Measurements from ENCODE around the gene TTC28. TPM values are rescaled to one million over a fixed set of nuclear protein-coding genes. Genes with fewer than 3 reads are reported as not detected.

TTC28 gene
- total and polyA plus RNA-seq, 12 donors: 2.1 to 27.7 (median 20.4) TPM

DNA sequence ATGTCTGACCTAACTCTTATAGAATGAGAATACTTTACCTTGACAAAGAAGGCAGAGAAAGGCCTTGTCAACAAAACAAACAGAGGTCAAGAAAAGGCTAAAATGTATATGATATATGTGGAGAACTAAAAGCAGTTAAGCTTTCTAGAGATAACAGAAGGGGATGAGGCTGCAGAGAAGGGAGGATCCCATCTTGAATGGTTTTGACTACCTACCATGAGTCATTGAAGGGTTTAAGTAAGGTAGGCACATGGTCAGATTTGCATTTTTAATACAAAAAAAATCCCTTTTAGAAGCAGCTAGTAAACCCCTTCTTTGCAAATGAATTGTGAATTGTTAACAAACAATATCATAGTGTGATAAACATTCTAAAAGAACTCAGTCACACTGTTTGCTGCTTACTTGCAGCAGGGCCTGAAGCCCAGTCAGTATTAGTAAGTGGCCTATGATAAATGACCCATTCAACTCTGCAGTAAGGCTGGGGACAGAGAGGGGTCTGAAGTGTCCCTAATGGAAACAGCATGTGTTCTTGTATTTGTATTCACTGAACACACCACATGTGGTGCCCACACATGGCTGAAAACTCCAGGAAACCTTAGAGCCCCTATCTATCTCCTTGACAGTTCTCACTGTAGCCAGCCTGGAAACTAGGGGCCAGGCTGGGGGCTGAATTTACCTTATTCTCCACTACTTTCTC lies 431.8 kb downstream of the TTC28 start:
- Histone ChIP-seq H3K27me3 (no peaks in the 10 kb centered on the region), H3K9me3 (no peaks in the 10 kb centered on the region), H3K4me1 (peaks cover 0 to 70% (median 52%) of the 10 kb centered on the region in 9 donors), H3K36me3 (no peaks in the 10 kb centered on the region), H3K27ac (peak overlapping the region in 2 of 10 donors; percentile 32 to 54), H3K4me3 (no peak overlapping the region)
- no peak for DNase-seq
- intact Hi-C loops (cut with DNase I): no loop called here
- peak in 1 of 8 donors; percentile 43 for ATAC-seq
- TF ChIP-seq, protein P1, sequence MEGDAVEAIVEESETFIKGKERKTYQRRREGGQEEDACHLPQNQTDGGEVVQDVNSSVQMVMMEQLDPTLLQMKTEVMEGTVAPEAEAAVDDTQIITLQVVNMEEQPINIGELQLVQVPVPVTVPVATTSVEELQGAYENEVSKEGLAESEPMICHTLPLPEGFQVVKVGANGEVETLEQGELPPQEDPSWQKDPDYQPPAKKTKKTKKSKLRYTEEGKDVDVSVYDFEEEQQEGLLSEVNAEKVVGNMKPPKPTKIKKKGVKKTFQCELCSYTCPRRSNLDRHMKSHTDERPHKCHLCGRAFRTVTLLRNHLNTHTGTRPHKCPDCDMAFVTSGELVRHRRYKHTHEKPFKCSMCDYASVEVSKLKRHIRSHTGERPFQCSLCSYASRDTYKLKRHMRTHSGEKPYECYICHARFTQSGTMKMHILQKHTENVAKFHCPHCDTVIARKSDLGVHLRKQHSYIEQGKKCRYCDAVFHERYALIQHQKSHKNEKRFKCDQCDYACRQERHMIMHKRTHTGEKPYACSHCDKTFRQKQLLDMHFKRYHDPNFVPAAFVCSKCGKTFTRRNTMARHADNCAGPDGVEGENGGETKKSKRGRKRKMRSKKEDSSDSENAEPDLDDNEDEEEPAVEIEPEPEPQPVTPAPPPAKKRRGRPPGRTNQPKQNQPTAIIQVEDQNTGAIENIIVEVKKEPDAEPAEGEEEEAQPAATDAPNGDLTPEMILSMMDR (IDR thresholded peaks at IDR 0.05): no peak

GRCh38 chr22:28247136-28247535 lies 432.5 kb downstream of the TTC28 start:
- ATAC-seq: peak in 6 of 8 donors; percentile 9 to 56 (median 31)
- TF ChIP-seq, protein P1 (IDR thresholded peaks at IDR 0.05): no peak
- H3K27ac ChIP-seq: peak overlapping the region in 3 of 10 donors; percentile 26 to 54 (median 32)
- intact Hi-C loops (cut with DNase I): no loop called here
- H3K36me3 ChIP-seq: no peaks in the 10 kb centered on the region
- peaks cover 0 to 71% (median 52%) of the 10 kb centered on the region in 9 donors for H3K4me1 ChIP-seq
- no peaks in the 10 kb centered on the region for H3K27me3 ChIP-seq
- DNase-seq: no peak
- H3K4me3 ChIP-seq: no peak overlapping the region
- no peaks in the 10 kb centered on the region for H3K9me3 ChIP-seq
- 80 to 83% methylated on average over 5 of the region's 5 CpGs for WGBS, 2 donors

DNA sequence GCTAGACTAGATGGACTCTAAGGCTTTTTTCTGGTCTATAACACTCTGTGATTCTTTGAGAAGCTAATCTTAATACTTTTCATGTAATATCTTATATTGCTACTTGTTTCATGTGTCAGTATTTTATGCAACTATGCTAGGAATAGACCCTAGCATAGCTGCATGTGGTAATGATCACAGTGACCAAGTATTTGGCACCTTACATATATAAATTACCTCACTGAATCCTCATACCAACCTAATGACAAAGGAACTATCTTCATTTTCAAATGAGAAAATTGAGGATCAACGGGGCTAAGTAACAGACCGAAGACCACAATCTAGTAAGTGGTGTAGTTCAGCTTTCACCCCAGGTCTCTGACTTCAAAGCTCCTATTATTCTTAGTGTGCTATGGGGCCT lies 433.2 kb downstream of the TTC28 start:
- DNase-seq: no peak
- H3K9me3 ChIP-seq: no peaks in the 10 kb centered on the region
- peak overlapping the region in 4 of 10 donors; percentile 32 to 57 (median 52) for H3K27ac ChIP-seq
- 68 to 69% methylated on average over 2 of the region's 2 CpGs for WGBS, 2 donors
- no peaks in the 10 kb centered on the region for H3K36me3 ChIP-seq
- H3K4me3 ChIP-seq: no peak overlapping the region
- no peaks in the 10 kb centered on the region for H3K27me3 ChIP-seq
- H3K4me1 ChIP-seq: peaks cover 0 to 76% (median 52%) of the 10 kb centered on the region in 9 donors
- intact Hi-C loops (cut with DNase I): no loop called here
- TF ChIP-seq, protein P1 (IDR thresholded peaks at IDR 0.05): no peak
- peak in 2 of 8 donors; percentile 25 to 65 for ATAC-seq

GRCh38 chr22:28245579-28246224 lies 433.9 kb downstream of the TTC28 start:
- H3K9me3 ChIP-seq: no peaks in the 10 kb centered on the region
- TF ChIP-seq, protein P1 (IDR thresholded peaks at IDR 0.05): no peak
- DNase-seq (no peak), ATAC-seq (no peak)
- H3K4me1 ChIP-seq: peaks cover 0 to 76% (median 52%) of the 10 kb centered on the region in 9 donors
- H3K27ac ChIP-seq: peak overlapping the region in 5 of 10 donors; percentile 43 to 57 (median 49)
- 83 to 86% methylated on average over 5 of the region's 5 CpGs for WGBS, 2 donors
- H3K27me3 ChIP-seq: no peaks in the 10 kb centered on the region
- intact Hi-C loops (cut with DNase I): no loop called here
- H3K36me3 ChIP-seq: no peaks in the 10 kb centered on the region
- no peak overlapping the region for H3K4me3 ChIP-seq
